TTC549 (cell line): Measurements from ENCODE around the gene UNC13C.
"Not testable (repeated sequence)": the region's sequence is repeated elsewhere in the genome, so short reads cannot be mapped to it uniquely, and the experiment has no call there.

Experiments
- FAIRE-seq: peaks from 2 replicates; lab custom pipeline; 2012; peaks lifted over from hg19 to GRCh38; lab: Jason Lieb, UNC

UNC13C gene

GRCh38 chr15:54307252-54307902, 329.1 kb downstream of the UNC13C start:
- FAIRE-seq = no peak

DNA sequence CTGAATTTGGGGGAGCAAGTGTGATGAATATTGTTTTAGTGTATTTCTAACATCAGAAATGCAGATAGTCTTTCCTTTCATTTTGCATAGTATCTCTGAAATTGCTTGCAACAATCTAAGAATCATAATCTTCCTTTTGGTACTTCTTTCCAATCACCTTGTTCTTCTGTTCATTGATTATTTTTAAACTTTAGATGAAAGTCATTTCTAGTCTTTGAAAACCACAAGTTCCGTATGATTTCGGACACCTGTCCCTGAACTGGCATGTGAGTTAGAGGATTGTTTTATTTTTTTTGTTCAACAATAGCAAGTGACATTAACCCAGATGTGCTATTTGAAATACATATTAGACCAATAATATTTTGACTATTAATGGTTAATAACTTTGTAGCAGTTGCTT, 329.7 kb downstream of the UNC13C start:
- FAIRE-seq = no peak

DNA sequence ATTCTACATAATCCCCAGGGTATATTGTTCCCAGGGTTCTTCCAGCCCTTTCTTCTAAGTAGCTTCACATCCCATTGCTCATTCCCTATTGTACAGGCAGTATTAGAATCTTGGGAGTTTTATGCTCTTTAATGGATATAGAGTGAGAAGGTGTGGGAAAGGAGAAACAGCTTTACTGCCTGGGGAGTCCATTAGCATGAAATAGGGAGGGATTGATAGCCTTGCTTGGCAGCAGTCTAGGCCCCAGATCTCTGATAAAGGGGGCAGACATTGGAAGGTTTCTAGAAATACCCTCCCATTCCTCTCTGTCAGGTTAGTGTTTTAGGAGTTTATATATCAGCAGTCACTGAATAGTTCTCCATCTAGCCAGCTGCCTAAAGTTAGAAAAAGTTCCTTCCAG, 334.3 kb downstream of the UNC13C start:
- FAIRE-seq = no peak

GRCh38 chr15:54321426-54321825, 343.2 kb downstream of the UNC13C start:
- FAIRE-seq = no peak

DNA sequence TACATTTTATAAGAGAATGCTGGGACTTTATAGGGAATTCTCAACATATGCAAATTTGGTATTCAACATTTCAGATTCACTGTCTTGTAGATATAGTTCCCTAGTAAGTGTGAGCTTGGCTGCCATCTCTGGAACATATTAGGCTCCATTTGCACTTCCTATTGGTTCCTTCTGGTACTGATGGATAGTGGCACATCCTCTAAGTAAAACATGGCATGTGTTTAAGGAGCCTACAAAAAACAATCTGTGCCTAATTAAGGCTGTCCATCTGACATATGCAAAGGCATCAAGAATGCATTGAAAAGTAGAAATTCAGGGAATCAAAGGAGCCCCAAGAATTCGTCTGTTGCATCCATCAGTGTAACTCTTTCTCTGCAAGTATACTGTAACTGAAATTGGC, 344.1 kb downstream of the UNC13C start:
- FAIRE-seq = no peak

DNA sequence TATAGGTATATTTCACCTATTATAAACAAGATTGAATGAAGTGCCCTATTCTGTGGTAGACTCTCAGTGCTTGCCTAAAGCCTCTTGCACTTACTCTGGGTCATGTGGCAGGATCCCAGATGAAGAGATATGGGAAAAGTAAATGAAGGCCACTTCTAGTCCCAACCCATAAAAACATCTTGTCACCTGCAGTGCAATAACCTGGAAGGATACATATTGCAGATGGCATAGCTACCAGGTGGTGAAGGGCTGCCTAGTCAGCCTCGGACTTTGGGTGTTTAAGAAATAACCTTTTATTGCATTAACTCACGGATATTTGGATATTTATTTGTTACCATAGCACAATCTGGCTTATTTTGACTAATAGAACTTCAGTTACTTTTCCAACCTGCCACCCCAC, 367.1 kb downstream of the UNC13C start:
- FAIRE-seq = no peak

- no peak for FAIRE-seq
Observed at GRCh38 chr15:54345827-54346226, 367.6 kb downstream of the UNC13C start.

GRCh38 chr15:54347082-54347827, 369.0 kb downstream of the UNC13C start:
- FAIRE-seq = no peak

DNA sequence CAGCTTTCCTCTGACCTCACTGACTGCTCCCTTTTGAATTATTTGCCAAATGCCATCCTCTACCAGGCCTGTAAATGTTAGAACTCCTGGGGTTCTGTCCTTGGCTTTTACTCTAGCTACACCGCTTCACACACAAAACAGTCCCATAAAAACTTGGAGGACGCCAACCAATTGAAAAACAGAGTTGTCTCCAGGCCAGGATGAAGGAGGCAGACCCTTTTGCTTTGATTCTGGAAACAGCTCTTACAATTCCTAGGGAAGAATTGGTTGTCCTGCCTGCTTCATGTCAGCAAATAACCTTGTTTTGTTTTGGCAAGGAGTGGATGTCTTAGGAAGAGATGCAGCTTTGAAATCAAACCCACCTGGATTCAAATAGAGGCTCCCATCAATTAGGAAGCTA, 375.5 kb downstream of the UNC13C start:
- no peak for FAIRE-seq

DNA sequence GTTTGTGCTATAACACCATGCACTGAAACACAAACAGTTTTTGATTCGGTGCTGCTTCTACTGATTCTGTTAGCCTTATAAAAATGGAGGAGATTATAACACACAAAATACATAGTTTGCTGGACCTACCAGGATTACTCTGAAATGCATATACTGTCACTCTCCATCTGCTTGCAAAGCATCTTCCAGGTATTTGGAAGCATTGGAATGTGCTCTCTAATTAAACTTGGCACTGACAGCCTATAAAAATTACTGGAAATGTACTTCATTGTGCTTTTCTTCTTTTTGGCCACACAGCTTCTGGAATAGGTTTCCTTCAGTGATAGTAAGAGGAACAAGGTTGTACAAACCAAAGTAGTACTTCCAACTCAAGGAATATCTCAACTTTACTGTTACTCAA, 376.1 kb downstream of the UNC13C start:
- no peak for FAIRE-seq

- no peak for FAIRE-seq
Observed at GRCh38 chr15:54364961-54365360, 386.7 kb downstream of the UNC13C start.

- FAIRE-seq = no peak
Observed at GRCh38 chr15:54373332-54373731, 395.1 kb downstream of the UNC13C start.

GRCh38 chr15:54374184-54374952, 396.1 kb downstream of the UNC13C start:
- FAIRE-seq = no peak

DNA sequence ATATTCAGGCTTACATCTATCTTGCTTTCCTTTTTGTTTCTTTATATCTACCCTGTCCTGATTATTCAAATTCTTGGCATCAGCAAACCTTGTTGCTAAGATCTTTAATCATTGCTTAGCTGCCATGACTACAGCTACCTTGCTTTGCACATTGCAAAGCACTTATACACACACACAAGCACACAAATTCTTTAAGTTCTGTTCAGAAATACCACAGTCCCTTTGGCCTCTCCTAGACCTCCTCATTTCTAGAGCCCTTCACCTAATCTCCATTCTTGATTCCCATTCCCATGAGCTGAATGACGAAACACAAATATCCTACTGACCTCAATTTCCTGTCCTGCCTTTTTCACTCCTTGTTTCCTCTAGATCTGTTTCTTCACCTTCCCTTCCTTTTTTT, 409.6 kb downstream of the UNC13C start:
- no peak for FAIRE-seq

- no peak for FAIRE-seq
Observed at GRCh38 chr15:54388746-54389145, 410.5 kb downstream of the UNC13C start.

DNA sequence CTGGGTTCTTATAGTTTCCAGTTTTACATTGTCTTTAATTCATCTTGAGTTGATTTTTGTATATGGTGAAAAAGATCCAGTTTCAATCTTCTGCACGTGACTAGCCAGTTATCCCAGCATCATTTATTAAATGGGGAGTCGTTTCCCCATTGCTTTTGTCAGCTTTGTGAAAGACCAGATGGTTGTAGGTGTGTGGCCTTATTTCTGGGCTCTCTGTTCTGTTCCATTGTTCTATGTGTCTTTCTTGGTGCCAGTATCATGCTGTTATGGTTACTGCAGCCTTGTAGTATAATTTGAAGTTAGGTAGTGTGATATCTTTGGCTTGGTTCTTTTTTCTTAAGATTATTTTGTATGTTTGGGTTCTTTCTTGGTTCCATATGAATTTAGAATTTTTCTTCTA, 432.2 kb downstream of the UNC13C start:
- no peak for FAIRE-seq

DNA sequence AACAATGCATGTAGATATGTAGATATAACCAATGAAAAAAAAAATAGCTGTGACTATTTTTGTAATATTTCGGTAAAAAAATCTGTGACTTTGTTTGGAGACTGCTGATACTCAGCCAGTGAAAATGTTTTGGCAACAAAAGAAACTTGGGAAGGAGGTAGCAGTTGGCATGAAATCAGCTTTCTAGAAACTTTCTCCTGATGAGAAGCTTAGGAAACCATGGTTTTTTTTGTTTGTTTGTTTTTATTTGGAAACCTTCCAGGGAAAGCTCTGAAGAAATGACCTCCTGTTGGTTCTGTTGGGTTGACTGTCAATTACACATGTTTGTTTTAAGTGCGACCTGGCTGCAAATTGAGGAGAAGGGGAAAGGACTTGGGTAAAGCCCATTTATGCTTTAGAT, 445.9 kb downstream of the UNC13C start:
- FAIRE-seq = no peak

DNA sequence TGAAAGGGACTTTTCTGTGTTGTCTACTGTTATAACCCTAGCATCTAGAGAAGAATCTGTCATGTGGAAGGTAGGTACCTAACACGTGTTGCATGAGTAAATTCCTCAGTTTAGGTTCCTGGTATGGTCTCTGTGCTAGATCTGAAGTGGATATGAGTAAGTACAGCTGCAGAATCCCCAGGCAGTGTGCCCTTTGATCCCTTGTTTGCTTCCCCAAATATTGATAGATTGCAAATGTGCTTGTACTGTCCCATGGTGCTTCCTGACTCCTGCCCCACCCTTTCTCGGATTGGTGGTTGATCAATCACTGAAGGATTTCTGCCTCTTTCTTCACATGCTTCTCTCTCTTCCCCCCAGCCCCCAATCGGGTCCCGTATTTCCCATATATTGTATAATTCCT, 450.4 kb downstream of the UNC13C start:
- FAIRE-seq = no peak

DNA sequence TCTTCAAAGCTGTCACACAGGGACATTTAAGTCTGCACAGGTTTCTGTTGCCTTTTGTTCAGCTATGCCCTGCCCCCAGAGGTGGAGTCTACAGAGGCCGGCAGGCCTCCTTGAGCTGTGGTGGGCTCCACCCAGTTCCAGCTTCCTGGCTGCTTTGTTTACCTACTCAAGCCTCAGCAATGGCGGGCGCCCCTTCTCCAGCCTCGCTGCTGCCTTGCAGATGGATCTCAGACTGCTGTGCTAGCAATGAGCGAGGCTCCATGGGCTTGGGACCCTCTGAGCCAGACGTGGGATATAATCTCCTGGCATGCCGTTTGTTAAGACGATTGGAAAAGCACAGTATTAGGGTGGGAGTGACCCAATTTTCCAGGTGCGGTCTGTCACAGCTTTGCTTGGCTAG, 472.0 kb downstream of the UNC13C start:
- not testable (repeated sequence) for FAIRE-seq

DNA sequence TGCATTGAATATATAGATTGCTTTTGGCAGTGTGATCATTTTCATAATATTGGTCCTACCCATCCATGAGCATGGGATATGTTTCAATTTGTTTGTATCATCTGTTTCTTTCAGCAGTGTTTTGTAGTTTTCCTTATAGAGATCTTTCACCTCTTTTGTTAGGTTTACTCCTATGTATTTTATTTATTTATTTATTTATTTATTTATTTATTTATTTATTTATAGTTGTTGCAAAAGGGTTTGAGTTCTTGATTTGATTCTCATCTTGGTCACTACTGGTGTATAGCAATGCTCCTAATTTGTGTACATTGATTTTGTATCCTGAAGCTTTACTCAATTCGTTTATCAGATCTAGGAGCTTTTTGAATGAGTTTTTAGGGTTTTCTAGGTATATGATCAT, 478.2 kb downstream of the UNC13C start:
- no peak for FAIRE-seq

DNA sequence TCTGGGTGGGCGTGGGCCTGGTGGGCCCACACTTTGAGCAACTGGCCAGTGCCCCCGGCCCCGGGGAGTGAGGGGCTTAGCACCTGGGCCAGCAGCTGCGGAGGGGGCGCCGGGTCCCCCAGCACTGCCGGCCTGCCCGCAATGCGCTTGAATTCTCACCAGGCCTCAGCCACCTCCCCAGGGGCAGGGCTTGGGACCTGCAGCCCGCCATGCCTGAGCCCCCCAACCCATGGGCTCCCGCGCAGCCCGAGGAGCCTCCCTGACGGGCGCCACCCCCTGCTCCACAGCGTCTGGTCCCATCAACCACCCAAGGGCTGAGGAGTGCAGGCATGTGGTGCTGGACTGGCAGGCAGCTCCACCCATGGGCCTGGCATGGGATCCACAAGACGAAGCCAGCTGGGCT, 484.3 kb downstream of the UNC13C start:
- no peak for FAIRE-seq

DNA sequence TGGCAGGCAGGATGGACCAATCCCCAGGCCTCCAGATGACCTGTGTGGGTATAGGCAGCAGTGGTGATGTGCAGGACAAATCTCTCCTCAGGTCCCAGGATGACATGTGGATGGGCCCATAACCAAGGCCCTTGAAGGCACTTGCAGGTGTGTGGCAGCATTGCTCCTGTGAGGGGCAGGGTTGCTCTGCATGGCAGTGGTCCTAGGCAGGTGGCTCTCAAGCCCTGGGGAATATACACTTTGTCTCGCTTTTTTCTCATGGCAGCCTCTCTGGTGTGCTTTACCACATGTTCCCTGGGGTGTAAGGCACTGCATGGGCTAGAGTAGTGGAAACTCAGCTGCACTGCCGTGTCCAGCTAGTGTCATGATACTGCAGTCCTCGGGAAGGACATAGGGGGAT, 503.6 kb downstream of the UNC13C start:
- no peak for FAIRE-seq

DNA sequence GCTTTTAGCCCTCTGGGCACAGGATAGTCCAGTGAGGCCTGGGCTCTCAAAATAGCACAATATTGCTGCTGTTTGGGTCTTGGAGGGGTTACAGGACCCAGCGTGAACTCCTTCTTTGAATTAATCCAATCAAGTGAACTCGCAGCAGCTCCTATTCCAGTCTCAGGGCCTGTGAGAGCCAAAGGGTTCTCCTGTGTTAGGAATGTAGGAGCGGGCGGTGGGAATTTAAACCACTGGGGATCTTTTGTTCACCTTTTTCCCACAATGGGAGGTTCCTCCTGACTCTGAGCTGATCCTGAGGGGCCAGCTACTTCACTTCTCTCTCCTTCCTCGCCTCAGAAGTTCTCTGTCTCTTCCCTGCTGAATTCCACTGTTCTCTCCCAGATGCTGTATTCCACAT, 504.0 kb downstream of the UNC13C start:
- no peak for FAIRE-seq
